Mesothelial cell of epicardium (in vitro differentiated cells): ENCODE measurements around the gene PPIF. TPM values are rescaled to one million over a fixed set of nuclear protein-coding genes. Genes with fewer than 3 reads are reported as not detected.
A peak's percentile ranks its signal among the peaks of the same experiment; 100 is the strongest.

ENCODE experiments used
- DNase-seq, 2 experiments: peaks; one replicate each; pipeline ENCODE4 v3.0.0; 2021; ENCODE audit warnings: low spot score in 2 of 2; ENCODE audit not compliant: unreplicated experiment in 2 of 2
- H3K27ac Mint-ChIP-seq: 2 replicates; pipeline ENCODE4 v1.8.0; 2021; ENCODE audit warnings: mixed read lengths
- H3K27me3 Mint-ChIP-seq: 2 replicates; pipeline ENCODE4 v1.8.0; 2021; ENCODE audit warnings: low read depth, mixed read lengths
- H3K36me3 Mint-ChIP-seq: 2 replicates; pipeline ENCODE4 v1.8.0; 2021; ENCODE audit warnings: mixed read lengths
- H3K4me1 Mint-ChIP-seq: 2 replicates; pipeline ENCODE4 v1.8.0; 2021; ENCODE audit warnings: mixed read lengths
- H3K4me3 Mint-ChIP-seq: 2 replicates; pipeline ENCODE4 v1.8.0; 2021; ENCODE audit warnings: mild to moderate bottlenecking, moderate library complexity, mixed read lengths
- H3K9me3 Mint-ChIP-seq: 2 replicates; pipeline ENCODE4 v1.8.0; 2021; ENCODE audit warnings: mixed read lengths
- total RNA-seq: library from RNA; stranded (reverse); gene quantifications from 3 replicates; pipeline ENCODE4 v1.2.1, GENCODE V29; 2021
- TF ChIP-seq, protein P1 (sequence below): fragments of 200-600 bp; sonication (generic); IDR thresholded peaks from one replicate; pipeline ENCODE4 v1.5.0; 2021; ENCODE audit warnings: antibody characterized with exemption; ENCODE audit not compliant: unreplicated experiment

PPIF gene
- total RNA-seq, 1 donor from 2014 or later = 35.1 TPM

DNA sequence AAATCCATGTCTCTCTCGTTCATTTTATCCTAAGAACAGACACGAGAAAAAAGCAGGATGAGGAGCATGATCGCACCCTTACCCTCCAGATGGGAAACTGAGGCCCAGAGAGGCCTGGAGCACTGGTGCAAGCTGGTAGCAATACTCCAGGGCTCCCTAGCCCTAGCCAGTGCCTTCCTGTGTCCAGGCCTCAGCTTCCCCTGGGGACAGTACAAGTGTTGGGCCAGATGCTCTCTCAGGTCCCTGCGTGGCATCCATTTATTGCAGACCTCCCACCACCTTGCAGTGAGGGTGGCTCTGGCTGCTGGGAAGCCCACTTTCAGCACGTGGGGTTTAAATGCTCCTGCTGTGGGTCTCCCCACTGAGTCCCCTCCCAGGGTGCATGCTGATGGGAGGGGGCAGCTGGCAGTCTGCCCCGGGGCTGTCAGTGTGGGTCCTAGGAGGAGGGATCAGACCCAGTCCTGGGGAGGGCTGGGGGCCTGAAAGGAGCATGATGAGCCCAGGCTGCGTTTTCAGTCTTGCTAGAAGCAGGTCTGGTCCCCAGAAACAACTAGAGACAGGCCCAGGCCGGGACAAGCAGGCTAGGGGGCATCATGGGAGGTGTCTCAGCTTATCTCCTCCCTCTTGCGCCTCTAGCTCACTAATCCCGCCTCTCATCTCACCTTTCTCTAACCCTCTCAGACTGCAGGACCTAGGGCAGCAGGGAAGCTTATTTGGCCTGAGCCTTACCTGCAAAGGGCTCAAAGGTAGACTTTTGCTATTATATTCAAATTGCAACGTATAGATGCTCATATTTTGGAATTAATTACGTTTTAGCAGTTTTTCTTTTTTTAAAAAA is 662 bp upstream of the PPIF start:
- Mint-ChIP-seq H3K36me3 (peaks cover 5% of the 10 kb centered on the region), H3K4me1 (peaks cover 16% of the 10 kb centered on the region), H3K27me3 (no peaks in the 10 kb centered on the region), H3K27ac (no peak overlapping the region), H3K9me3 (no peaks in the 10 kb centered on the region), H3K4me3 (peak overlapping the region; percentile 39)
- TF ChIP-seq, protein P1, sequence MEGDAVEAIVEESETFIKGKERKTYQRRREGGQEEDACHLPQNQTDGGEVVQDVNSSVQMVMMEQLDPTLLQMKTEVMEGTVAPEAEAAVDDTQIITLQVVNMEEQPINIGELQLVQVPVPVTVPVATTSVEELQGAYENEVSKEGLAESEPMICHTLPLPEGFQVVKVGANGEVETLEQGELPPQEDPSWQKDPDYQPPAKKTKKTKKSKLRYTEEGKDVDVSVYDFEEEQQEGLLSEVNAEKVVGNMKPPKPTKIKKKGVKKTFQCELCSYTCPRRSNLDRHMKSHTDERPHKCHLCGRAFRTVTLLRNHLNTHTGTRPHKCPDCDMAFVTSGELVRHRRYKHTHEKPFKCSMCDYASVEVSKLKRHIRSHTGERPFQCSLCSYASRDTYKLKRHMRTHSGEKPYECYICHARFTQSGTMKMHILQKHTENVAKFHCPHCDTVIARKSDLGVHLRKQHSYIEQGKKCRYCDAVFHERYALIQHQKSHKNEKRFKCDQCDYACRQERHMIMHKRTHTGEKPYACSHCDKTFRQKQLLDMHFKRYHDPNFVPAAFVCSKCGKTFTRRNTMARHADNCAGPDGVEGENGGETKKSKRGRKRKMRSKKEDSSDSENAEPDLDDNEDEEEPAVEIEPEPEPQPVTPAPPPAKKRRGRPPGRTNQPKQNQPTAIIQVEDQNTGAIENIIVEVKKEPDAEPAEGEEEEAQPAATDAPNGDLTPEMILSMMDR = no peak
- peak in 1 of 2 experiments; percentile 34 for DNase-seq

GRCh38 chr10:79347894-79348639 is 798 bp downstream of the PPIF start:
- DNase-seq = peak in 1 of 2 experiments; percentile 39
- Mint-ChIP-seq H3K4me1 (peaks cover 13% of the 10 kb centered on the region), H3K4me3 (peak overlapping the region; percentile 69), H3K9me3 (no peaks in the 10 kb centered on the region), H3K36me3 (peaks cover 11% of the 10 kb centered on the region), H3K27me3 (no peaks in the 10 kb centered on the region), H3K27ac (peak overlapping the region; percentile 39)
- TF ChIP-seq, protein P1 = no peak

DNA sequence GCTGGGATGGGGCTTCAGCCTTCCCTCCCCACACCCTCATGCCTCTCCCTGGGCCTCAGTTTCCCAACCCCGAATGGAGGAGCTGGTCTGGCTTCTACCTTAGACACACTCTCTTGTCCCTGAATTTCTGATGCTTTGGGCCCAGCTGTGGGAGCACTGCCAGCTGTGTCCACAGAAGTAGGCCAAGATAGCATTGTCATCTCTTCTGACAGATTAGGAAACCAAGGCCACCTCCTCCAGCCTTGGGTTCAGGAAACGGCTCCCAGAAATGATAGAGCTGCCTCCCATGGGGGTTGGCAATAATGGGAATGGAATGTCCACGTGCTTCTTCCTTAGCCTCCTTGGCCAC is 1.3 kb downstream of the PPIF start:
- Mint-ChIP-seq H3K36me3 (peaks cover 17% of the 10 kb centered on the region), H3K27ac (no peak overlapping the region), H3K4me3 (peak overlapping the region; percentile 69), H3K4me1 (peaks cover 13% of the 10 kb centered on the region), H3K9me3 (no peaks in the 10 kb centered on the region), H3K27me3 (no peaks in the 10 kb centered on the region)
- TF ChIP-seq, protein P1 = no peak
- DNase-seq = no peak

DNA sequence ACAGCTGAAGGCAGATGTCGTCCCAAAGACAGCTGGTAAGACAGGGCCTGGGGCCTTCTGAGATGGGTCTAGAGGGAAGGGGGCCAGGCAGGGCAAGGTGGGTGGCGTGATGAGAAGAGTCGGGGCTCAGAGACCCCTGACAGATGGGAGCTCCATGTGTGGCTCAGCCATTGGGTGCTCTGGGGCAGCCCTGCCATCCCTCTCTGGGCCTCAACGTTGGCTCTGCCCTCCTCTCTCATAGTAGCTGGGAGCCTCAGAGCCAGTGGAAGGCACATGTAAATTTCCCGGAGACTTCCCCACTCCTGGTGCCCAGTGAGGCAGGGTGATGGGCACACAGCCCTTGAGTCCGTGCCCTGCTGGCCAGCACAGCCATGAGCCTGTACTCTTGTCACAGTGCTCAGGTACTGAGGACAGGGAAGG is 1.8 kb downstream of the PPIF start:
- Mint-ChIP-seq H3K4me3 (peak overlapping the region; percentile 69), H3K9me3 (no peaks in the 10 kb centered on the region), H3K36me3 (peaks cover 21% of the 10 kb centered on the region), H3K27me3 (no peaks in the 10 kb centered on the region), H3K4me1 (peaks cover 13% of the 10 kb centered on the region), H3K27ac (no peak overlapping the region)
- TF ChIP-seq, protein P1 = no peak
- peak in 1 of 2 experiments; percentile 28 for DNase-seq

GRCh38 chr10:79349766-79350406 is 2.6 kb downstream of the PPIF start:
- peak overlapping the region; percentile 10 for H3K4me3 Mint-ChIP-seq
- no peaks in the 10 kb centered on the region for H3K27me3 Mint-ChIP-seq
- no peak overlapping the region for H3K27ac Mint-ChIP-seq

More at GRCh38 chr10:79349766-79350406, 2.6 kb downstream of the PPIF start:
- TF ChIP-seq, protein P1 = no peak
- peaks cover 13% of the 10 kb centered on the region for H3K4me1 Mint-ChIP-seq
- H3K36me3 Mint-ChIP-seq = peaks cover 29% of the 10 kb centered on the region
- H3K9me3 Mint-ChIP-seq = no peaks in the 10 kb centered on the region
- no peak for DNase-seq
